ENCODE measurements around the gene SUMO3.

The SUMO3 gene

DNA sequence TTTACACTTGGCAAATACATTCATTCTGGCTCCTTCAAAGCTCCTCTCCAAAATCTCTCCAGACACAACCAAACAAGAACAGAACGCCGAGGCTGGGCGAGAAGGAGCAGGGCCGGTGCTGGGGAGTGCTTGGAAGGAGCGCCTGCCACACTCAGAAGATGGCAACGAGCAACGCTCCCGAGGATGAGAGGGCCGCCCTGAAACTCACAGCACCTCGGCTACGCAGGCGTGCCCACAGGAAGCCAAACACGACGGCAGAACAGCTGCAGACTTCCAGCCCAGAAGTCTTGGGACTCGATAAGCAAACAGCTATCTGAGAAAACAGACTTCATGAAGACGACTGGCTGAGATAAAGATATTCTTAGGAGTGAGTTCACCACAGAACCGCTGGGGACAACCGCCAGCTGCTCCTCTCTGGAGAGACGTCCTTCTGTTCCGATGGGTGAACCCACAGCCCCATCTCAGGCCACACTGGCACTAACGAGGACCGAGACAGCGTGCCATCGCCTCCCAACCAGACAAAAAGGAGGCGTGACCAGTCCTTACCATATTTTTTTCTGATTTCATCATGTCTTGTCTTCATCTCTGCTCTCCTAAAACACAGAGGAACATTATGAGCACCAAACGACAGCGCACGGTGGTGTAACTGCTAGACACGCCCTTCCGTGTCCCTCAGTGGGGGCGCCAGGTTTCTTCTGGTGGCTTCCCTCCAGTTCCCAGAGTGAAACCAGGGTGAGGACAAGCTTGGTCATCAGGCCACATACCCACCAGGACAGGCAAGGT, 37.0 kb upstream of the SUMO3 start:
- H3K36me3 ChIP-seq (ENCODE audit: control insufficient read depth, low read depth, low read length): peaks cover 73% of the 10 kb centered on the region
- H3K9me3 ChIP-seq (ENCODE audit: control insufficient read depth, low read depth, low read length): no peaks in the 10 kb centered on the region
- no peak overlapping the region for H3K4me3 ChIP-seq (ENCODE audit: low read length)
- H3K4me1 ChIP-seq (ENCODE audit: control insufficient read depth, low read depth, low read length): no peaks in the 10 kb centered on the region
- H3K27me3 ChIP-seq (ENCODE audit: control insufficient read depth, insufficient read depth, low read length): no peaks in the 10 kb centered on the region
- no peak overlapping the region for H3K9ac ChIP-seq (ENCODE audit: low read length)
- no peak overlapping the region for H3K27ac ChIP-seq (ENCODE audit: low read length)

DNA sequence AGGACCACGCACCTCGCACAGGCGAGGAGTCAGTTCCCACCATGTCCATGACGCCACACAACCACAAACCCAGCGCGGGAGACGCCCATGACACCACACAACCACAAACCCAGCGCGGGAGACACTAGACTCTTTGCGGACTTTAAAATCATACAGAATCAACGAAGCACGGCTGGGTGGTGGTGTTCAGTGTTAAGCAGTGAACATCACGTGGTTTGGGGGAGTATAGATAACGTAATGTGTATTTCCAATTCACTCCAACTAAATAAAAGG, 36.5 kb upstream of the SUMO3 start:
- no peak overlapping the region for H3K9ac ChIP-seq (ENCODE audit: low read length)
- H3K36me3 ChIP-seq (ENCODE audit: control insufficient read depth, low read depth, low read length): peaks cover 75% of the 10 kb centered on the region
- H3K4me1 ChIP-seq (ENCODE audit: control insufficient read depth, low read depth, low read length): no peaks in the 10 kb centered on the region
- no peaks in the 10 kb centered on the region for H3K27me3 ChIP-seq (ENCODE audit: control insufficient read depth, insufficient read depth, low read length)
- H3K4me3 ChIP-seq (ENCODE audit: low read length): no peak overlapping the region
- H3K9me3 ChIP-seq (ENCODE audit: control insufficient read depth, low read depth, low read length): no peaks in the 10 kb centered on the region
- no peak overlapping the region for H3K27ac ChIP-seq (ENCODE audit: low read length)

DNA sequence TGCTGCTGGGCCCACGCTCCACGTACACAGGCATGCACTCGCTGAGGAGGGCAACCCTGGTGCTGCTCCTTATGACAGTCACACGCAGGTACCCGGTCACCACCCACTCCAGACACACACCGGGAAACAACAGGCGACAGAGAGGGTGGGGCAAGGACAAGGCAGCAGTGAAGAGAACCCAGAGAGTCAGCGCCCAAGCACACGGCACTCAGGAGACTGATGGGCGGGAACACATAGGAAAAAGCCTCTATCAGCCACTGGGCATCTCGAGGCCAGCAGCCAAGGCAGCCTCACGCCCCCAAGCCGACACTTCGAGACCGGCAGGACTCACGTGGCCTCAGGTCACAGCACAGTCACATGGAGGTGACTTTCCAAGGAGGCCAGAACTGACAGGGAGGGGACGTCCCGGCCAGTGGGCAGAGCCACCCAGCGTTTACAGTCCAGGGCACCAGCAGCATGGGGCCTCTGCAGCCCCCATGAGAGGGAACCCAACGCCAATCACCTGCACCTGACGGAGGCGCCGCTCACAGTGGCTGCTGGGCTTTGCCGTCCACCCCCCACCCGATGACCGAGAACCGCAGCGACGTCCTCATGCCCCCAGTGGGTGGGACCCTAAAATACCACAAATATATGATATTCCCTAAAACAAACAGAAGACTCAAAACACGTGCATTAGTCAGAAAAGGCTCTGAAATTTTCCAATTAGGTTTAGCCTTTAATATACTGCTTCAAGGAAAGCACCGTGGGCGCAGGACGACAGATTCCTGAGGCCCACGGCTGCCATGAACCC, 35.9 kb upstream of the SUMO3 start:
- Histone ChIP-seq H3K36me3 (ENCODE audit: control insufficient read depth, low read depth, low read length) (peaks cover 71% of the 10 kb centered on the region), H3K9me3 (ENCODE audit: control insufficient read depth, low read depth, low read length) (no peaks in the 10 kb centered on the region), H3K27ac (ENCODE audit: low read length) (no peak overlapping the region), H3K27me3 (ENCODE audit: control insufficient read depth, insufficient read depth, low read length) (no peaks in the 10 kb centered on the region), H3K4me1 (ENCODE audit: control insufficient read depth, low read depth, low read length) (no peaks in the 10 kb centered on the region), H3K4me3 (ENCODE audit: low read length) (no peak overlapping the region), H3K9ac (ENCODE audit: low read length) (no peak overlapping the region)

DNA sequence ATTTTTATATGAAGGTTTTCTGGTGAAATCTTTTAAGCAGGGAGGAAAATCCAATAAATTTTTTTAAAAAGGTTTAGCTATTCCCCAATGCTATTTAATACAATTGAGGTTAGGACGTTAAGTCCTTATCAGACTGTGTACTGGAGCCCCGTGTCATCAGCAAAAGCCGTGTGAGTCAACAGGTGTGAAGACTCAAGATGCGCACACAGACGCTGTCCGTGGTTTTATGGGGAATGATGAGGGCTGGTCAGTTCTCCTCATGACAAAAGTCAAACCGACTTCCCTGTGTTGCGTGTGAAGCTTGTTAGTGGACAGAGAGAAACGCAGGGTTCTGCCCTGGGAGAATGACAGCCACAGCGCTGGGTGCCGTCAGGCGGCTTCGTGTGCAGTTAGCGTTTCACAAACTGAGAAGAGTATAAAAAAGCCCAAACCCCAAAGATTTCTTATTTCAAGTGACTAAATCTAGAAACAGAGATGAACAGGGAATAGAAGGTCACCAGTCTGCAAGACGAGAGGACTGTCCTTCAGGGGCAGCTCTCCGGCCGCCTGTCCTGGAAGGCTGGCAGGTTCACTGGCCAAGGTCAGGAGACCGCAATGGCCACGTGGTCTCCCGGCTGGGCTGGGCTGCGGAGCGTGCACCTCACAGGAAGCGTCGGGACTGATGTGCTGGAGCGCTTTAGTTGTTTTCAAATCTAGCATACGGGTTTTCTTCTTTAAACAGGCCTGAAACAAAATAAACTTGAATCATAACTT, 33.2 kb upstream of the SUMO3 start:
- no peak overlapping the region for H3K9ac ChIP-seq (ENCODE audit: low read length)
- H3K36me3 ChIP-seq (ENCODE audit: control insufficient read depth, low read depth, low read length): peaks cover 52% of the 10 kb centered on the region
- H3K27ac ChIP-seq (ENCODE audit: low read length): no peak overlapping the region
- peaks cover 2% of the 10 kb centered on the region for H3K4me1 ChIP-seq (ENCODE audit: control insufficient read depth, low read depth, low read length)
- H3K9me3 ChIP-seq (ENCODE audit: control insufficient read depth, low read depth, low read length): no peaks in the 10 kb centered on the region
- no peak overlapping the region for H3K4me3 ChIP-seq (ENCODE audit: low read length)
- H3K27me3 ChIP-seq (ENCODE audit: control insufficient read depth, insufficient read depth, low read length): no peaks in the 10 kb centered on the region

DNA sequence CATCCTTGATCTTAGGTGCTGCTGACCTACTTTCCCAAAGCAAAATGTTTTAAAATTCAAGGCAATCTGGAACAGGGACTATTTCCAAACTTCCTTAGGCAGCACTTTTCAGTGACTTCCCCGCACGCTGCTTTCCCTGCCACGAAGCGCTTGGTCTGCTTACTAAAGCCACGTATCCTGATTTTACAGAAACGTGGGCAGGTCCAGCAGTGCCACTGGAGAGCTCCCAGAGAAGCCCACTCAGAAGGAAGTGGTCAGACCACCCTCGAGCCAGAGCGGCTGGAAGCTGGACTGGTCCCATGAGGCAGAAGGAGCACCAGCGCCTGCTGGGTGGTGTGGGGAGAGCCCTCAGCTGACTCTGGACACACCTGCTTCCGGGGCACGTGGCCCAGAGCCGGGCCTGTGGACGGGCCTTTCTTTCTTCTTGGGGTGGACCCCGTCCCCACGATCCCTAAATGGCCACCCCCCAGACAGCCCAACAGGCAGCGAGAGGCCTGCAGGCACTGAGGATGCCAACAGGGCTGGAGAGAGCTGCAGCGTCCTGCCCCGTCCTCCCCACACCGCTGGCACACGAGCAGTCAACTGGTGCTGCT, 32.4 kb upstream of the SUMO3 start:
- Histone ChIP-seq H3K9ac (ENCODE audit: low read length) (no peak overlapping the region), H3K27me3 (ENCODE audit: control insufficient read depth, insufficient read depth, low read length) (no peaks in the 10 kb centered on the region), H3K9me3 (ENCODE audit: control insufficient read depth, low read depth, low read length) (no peaks in the 10 kb centered on the region), H3K4me1 (ENCODE audit: control insufficient read depth, low read depth, low read length) (peaks cover 3% of the 10 kb centered on the region), H3K36me3 (ENCODE audit: control insufficient read depth, low read depth, low read length) (peaks cover 44% of the 10 kb centered on the region), H3K4me3 (ENCODE audit: low read length) (no peak overlapping the region), H3K27ac (ENCODE audit: low read length) (no peak overlapping the region)

DNA sequence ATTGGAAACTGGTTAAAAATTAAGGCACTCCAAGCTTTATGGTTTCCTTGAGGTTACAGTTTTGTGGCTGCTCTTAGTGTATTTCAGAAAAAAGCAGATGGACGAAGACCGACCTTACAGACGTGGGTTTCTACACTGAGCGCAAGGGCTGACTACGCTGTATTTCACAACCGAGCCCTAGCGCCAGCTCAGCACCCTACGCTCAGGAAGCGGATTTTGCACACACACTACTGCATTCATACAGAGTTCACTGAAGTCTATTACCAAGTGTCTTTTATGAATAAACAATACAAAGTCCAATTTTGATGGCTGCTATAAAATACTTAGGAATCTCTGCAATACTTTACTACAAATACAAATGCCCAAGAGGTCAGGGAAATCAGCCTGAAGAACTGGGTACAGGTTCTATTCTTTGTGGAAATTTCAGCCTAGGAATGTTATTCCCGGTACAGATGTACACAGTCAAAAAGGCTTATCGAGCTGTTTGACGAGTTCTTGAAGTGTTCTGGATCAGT, 31.8 kb upstream of the SUMO3 start:
- no peak overlapping the region for H3K27ac ChIP-seq (ENCODE audit: low read length)
- no peak overlapping the region for H3K4me3 ChIP-seq (ENCODE audit: low read length)
- no peaks in the 10 kb centered on the region for H3K27me3 ChIP-seq (ENCODE audit: control insufficient read depth, insufficient read depth, low read length)
- H3K36me3 ChIP-seq (ENCODE audit: control insufficient read depth, low read depth, low read length): peaks cover 38% of the 10 kb centered on the region
- H3K9ac ChIP-seq (ENCODE audit: low read length): no peak overlapping the region
- no peaks in the 10 kb centered on the region for H3K9me3 ChIP-seq (ENCODE audit: control insufficient read depth, low read depth, low read length)
- peaks cover 3% of the 10 kb centered on the region for H3K4me1 ChIP-seq (ENCODE audit: control insufficient read depth, low read depth, low read length)

DNA sequence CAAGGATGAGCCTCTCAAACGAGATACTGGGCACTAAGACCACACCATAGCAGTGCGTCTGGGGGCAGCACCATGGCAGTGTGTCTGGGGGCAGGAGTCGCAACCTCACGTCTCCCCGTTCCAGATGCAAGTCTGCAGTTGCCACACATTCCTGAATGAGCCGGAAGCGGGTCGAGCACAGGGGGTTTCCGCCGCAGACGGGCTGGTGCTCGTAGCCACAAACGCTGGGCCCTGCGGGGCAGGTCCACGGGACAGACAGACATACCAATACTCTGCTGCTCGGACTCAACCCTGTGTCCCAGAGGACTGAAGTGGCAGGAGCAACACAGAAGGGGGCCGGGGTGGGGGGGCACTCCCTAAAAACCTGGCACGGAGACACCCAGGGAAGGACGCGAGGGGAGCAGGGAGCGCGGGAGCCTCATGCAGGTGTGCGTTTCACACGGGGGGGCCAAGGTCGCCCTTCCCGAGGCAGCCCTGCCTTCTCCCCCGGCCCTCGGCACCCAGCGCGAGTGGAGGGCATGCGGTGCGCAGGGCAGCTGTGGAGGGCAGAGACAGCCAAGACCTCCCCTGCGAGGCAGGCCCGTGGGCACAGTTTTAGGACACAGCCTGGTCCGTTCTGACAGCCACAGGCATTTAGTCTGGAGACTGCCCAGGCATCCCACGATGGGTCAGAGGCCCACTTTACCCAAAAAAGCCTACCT, 31.1 kb upstream of the SUMO3 start:
- Histone ChIP-seq H3K4me1 (ENCODE audit: control insufficient read depth, low read depth, low read length) (peaks cover 3% of the 10 kb centered on the region), H3K4me3 (ENCODE audit: low read length) (no peak overlapping the region), H3K27me3 (ENCODE audit: control insufficient read depth, insufficient read depth, low read length) (no peaks in the 10 kb centered on the region), H3K27ac (ENCODE audit: low read length) (no peak overlapping the region), H3K9me3 (ENCODE audit: control insufficient read depth, low read depth, low read length) (no peaks in the 10 kb centered on the region), H3K9ac (ENCODE audit: low read length) (no peak overlapping the region), H3K36me3 (ENCODE audit: control insufficient read depth, low read depth, low read length) (peaks cover 32% of the 10 kb centered on the region)

DNA sequence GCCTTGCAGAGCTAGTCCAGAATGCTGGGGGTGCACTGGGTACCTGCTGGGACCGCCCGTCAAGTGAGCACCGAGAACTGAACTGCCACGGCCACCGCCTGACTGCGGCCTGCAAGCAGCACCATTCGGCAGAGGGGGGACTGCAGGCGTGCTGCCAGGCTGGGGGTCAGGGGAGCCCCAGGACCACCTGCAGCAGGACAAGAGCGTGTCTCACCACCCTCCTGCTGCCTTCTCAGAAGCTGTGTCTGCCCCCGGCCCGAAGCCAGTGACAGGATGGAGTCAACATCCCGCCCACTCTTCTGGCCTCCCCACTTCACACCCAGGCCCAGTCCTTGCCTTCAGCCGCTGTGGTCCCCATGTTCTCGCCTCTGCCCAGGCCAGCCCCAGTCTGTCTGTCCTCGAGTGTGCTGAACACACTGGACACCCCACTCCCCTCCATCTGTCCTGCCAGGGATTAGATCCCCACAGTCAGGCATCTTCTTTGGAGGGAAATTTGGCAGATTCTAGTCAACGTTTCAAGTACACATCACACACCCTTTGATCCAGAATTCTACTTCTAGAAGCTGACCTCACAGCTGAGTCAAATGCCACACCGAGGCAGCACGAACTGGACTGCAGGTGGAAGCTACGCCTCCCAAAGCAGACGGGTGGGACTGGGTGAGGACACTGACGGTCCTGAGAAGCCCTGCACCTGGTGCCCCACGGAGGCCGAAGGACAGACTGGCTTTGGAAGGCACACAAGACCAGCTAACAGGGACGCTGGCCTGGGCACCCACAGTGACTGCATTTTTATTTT, 29.6 kb upstream of the SUMO3 start:
- Histone ChIP-seq H3K9me3 (ENCODE audit: control insufficient read depth, low read depth, low read length) (no peaks in the 10 kb centered on the region), H3K36me3 (ENCODE audit: control insufficient read depth, low read depth, low read length) (peaks cover 29% of the 10 kb centered on the region), H3K27ac (ENCODE audit: low read length) (no peak overlapping the region), H3K4me1 (ENCODE audit: control insufficient read depth, low read depth, low read length) (peaks cover 3% of the 10 kb centered on the region), H3K4me3 (ENCODE audit: low read length) (no peak overlapping the region), H3K9ac (ENCODE audit: low read length) (no peak overlapping the region), H3K27me3 (ENCODE audit: control insufficient read depth, insufficient read depth, low read length) (no peaks in the 10 kb centered on the region)

DNA sequence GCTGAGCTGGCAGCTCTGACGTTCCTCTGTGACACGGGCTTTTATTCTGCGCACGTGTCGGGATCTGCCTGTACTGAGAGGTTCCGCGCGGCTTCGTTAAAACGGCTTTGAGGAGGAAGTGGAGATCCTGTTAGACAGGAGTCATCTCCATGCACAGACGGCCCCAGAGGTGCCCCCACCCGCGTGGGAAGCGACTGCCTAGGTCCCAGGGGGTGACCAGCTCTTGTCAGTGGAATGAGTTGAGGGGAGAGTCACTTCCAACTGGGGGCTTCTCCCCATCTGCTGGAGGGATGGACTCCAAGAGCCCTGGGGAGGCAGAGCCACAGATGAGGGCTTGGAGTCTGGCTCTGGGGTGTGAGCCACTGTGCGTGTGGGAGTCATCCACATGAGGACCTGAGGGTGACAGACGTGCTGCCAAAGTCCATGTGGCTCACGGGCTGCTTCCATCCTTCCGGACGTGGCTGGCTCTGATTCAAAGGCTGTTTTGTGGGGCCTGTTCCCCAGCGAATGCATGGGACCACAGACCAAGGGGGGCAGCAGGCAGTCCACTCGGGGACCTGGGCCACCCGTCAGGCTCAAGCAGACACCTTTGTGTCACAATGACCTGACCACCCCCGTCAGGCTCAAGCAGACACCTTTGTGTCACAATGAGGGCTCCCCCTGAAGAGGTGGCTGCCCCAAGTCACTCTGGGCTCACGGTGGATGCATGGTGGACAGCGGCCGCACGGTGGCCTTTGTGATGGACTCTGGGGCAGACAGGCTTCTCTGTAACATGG, 28.8 kb upstream of the SUMO3 start:
- H3K9me3 ChIP-seq (ENCODE audit: control insufficient read depth, low read depth, low read length): no peaks in the 10 kb centered on the region
- H3K36me3 ChIP-seq (ENCODE audit: control insufficient read depth, low read depth, low read length): peaks cover 25% of the 10 kb centered on the region
- H3K9ac ChIP-seq (ENCODE audit: low read length): no peak overlapping the region
- H3K4me3 ChIP-seq (ENCODE audit: low read length): peak overlapping the region; percentile 48
- H3K27ac ChIP-seq (ENCODE audit: low read length): no peak overlapping the region
- H3K27me3 ChIP-seq (ENCODE audit: control insufficient read depth, insufficient read depth, low read length): no peaks in the 10 kb centered on the region
- H3K4me1 ChIP-seq (ENCODE audit: control insufficient read depth, low read depth, low read length): peaks cover 3% of the 10 kb centered on the region

DNA sequence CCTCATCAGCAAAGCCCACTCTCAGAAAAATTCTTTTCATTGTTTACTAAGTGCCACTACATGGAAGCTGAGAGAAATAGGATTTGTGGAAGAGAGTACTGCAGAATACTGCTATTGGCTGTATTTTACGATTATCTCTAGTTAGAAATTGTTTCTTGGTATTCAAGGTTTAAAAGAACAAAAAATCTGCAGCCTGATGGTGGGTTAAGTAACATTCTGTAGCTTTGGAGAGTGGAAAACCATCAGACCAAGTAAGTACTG, 28.3 kb upstream of the SUMO3 start:
- Histone ChIP-seq H3K4me3 (ENCODE audit: low read length) (peak overlapping the region; percentile 48), H3K27me3 (ENCODE audit: control insufficient read depth, insufficient read depth, low read length) (no peaks in the 10 kb centered on the region), H3K9ac (ENCODE audit: low read length) (no peak overlapping the region), H3K4me1 (ENCODE audit: control insufficient read depth, low read depth, low read length) (peaks cover 3% of the 10 kb centered on the region), H3K36me3 (ENCODE audit: control insufficient read depth, low read depth, low read length) (peaks cover 20% of the 10 kb centered on the region), H3K9me3 (ENCODE audit: control insufficient read depth, low read depth, low read length) (no peaks in the 10 kb centered on the region), H3K27ac (ENCODE audit: low read length) (no peak overlapping the region)
